GM18907 (cell line): ENCODE results near the gene SLC17A7.
A peak's percentile ranks its signal among the peaks of the same experiment; 100 is the strongest.
"Not testable (repeated sequence)": the region's sequence is repeated elsewhere in the genome, so short reads cannot be mapped to it uniquely, and the experiment has no call there.

Experiments
- ATAC-seq: cut with Tn5 transposase; IDR thresholded peaks from one replicate; pipeline ENCODE4 v1.9.1; 2021; ENCODE audit warnings: mild to moderate bottlenecking, moderate library complexity; ENCODE audit not compliant: unreplicated experiment

SLC17A7 gene

DNA sequence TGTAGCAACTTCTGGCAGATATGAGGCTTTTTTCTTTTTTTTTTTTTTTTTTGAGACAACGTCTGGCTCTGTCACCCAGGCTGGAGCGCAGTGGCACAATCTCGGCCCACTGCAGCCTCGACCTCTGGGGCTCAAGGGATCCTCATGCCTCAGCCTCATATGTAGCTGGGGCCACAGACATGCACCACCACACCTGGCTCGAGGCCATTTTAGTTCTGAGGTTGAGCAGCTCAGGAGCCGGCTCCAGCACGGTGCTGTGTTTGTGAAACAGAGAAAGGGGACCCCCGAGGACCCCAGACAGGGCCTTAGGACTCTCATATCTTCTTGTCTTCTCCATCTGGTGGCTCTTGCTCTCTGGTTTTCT, 29.3 kb upstream of the SLC17A7 start:
- ATAC-seq: no peak

DNA sequence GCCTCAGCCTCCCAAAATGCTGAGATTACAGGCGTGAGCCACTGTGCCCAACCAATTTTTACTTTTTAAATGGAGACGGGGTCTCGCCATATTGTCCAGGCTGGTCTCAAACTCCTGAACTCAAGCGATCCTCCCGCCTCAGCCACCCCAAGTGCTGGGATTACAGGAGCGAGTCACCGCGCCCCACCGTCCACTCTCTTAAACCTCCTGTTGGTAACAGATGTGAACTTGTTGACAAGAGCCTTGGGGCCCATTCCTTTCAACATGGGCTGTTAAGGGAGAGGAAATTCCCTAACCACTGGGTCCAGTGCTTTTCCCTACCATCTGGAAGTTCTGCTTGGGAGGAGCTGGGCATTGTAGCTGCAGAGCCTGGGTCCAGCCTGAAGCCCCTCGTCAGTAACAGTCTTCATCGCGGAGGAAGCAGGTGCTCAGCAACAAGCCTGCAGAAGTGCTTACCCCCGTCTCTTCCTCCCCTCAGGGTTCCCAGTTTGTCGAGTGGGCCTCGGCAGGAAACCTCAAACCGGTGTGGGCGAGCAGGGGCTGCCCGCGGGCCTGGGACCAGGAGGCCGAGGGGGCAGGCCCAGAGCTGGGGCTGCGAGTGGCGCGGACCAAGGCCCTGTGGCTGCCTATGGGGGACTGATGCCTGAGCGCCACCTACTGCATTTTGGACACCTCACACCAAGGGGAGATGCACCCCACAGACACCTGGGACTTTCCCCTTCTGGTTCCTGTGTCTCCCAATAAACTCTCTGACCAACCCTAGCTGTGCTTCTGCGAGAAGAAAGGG, 28.7 kb upstream of the SLC17A7 start:
- peak; percentile 48 for ATAC-seq

DNA sequence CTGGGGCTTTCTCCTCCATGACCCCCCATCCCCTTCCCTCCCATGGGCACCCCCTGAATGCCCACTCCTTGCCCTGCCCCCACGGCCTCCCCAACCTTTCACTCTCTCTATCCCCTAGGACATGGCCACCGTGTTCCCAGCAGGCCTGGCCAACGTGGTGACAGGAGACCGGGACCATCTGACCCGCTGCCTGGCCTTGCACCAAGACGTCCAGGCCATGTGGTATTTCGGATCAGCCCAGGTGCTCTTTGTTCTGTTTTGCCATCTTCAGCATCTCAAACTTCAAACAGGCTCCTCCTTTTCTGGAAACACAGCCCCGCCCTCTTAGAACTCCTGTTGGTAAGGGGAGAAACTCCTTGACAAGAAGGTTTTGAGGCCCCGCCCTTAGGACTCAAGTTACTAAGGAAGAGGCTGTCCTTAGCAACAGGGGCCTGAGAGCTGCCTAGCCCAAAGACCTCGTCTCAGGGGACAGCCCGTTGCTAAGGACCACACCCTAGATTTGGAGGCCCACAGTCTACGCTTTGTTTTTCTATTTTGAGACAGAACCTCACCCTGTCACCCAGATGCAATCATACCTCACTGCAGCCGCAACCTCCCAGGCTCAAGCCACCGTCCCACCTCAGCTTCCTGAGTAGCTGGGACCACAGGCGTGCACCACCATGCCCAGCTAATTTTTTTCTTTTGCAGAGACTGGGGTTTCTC, 27.6 kb upstream of the SLC17A7 start:
- ATAC-seq: peak; percentile 53

DNA sequence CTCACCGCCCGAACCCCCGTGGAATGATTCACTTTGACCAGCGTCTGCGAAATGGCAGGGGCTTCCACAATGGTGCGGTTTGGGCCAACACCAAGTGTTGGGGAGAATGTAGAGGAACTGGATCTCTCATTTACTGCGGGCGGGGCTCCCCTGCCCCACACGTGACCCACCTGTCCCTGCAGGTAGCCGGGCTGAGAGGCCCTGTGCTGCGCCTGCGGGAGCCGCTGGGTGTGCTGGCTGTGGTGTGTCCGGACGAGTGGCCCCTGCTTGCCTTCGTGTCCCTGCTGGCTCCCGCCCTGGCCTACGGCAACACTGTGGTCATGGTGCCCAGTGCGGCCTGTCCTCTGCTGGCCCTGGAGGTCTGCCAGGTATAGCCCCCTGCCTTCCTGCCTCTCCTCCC, 26.9 kb upstream of the SLC17A7 start:
- no peak for ATAC-seq

DNA sequence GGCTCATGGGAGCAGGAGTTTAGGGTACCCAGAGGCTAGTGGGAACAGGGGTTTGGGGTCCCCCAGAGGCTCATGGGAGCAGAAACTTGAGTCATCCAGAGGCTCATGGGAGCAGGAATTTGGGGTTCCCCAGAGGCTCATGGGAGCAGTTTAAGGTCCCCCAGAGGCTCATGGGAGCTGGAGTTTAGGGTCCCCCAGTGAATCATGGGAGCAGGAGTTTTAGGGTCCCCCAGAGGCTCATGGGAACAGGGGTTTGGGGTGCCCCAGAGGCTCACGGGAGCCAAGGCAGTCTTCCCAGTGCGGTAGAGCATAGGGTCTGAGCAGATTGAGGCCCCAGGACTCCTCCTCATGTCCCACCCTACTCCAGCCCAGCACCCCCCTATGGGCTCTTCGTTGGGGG, 24.0 kb upstream of the SLC17A7 start:
- ATAC-seq: no peak

DNA sequence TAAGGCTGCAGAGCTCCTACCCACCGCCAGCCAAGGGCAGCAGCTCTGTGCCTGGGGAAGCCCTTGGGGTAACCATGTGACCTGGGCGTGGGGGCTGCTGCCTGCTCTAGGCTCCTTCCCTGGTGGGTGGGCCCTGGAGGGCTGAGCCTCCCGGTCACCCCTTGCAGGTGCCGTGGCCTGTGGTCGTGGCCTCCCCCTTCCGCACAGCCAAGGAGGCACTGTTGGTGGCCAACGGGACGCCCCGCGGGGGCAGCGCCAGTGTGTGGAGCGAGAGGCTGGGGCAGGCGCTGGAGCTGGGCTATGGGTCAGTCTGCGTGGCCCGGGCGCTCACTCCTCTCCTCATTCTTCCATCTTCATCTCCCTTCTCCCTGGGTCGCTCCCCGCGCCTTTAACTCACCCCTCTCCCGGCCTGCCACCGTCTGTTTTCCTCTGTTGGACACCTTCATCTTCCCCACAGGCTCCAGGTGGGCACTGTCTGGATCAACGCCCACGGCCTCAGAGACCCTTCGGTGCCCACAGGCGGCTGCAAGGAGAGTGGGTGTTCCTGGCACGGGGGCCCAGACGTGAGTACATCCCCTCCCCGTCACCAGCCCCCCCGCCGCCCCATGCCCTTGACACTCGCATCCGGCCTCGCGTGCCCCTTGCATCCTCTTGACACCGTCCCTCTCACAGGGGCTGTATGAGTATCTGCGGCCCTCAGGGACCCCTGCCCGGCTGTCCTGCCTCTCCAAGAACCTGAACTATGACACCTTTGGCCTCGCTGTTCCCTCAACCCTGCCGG, 22.8 kb upstream of the SLC17A7 start:
- ATAC-seq: no peak

DNA sequence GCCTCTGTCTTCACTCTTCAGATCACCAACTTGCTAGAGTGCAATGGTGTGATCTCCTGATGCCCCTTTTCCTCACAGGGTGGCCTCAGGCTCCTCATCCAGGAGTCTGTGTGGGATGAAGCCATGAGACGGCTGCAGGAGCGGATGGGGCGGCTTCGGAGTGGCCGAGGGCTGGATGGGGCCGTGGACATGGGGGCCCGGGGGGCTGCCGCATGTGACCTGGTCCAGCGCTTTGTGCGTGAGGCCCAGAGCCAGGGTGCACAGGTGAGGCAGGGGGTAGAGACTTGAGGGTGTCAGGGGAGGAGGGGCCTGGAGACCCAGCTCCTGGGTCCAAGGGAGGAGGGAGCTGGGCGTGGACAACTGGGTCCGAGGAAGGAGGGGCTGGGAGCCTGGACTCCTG, 21.2 kb upstream of the SLC17A7 start:
- ATAC-seq: no peak

DNA sequence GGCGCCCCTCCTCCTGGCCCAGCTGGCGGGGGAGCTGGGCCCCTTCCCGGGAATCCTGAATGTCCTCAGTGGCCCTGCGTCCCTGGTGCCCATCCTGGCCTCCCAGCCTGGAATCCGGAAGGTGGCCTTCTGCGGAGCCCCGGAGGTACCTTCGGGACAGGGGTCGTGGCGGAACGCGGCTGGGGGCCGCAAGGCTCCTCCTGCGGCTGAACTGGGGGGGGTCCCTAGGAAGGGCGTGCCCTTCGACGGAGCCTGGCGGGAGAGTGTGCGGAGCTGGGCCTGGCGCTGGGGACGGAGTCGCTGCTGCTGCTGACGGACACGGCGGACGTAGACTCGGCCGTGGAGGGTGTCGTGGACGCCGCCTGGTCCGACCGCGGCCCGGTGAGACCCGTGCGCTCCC, 20.3 kb upstream of the SLC17A7 start:
- no peak for ATAC-seq

DNA sequence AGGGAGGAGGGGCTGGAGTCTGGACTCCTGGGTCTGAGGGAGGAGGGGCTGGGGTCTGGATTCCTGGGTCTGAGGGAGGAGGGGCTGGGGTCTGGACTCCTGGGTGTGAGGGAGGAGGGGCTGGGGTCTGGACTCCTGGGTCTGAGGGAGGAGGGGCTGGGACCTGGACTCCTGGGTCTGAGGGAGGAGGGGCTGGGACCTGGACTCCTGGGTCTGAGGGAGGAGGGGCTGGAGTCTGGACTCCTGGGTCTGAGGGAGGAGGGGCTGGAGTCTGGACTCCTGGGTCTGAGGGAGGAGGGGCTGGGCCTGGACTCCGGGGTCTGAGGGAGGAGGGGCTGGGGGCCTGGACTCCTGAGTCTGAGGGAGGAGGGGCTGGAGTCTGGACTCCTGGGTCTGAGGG, 19.8 kb upstream of the SLC17A7 start:
- ATAC-seq: not testable (repeated sequence)

DNA sequence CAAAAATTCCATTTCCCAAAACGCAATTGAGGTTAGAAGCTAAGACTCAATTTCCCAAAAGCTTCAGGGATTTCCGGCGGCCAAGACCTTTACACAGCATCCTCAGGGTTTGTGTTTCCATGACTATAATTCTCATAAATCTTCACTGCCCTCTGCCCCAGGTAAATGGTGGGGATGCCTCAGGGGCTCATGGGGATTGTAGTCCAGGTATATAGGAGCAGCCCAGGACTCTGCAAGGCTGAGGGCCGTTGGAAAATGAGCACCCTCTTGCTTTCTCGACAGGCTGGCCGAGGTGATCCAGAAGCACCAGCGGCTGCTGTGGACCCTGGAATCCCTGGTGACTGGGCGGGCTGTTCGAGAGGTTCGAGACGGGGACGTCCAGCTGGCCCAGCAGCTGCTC, 18.1 kb upstream of the SLC17A7 start:
- ATAC-seq: no peak

DNA sequence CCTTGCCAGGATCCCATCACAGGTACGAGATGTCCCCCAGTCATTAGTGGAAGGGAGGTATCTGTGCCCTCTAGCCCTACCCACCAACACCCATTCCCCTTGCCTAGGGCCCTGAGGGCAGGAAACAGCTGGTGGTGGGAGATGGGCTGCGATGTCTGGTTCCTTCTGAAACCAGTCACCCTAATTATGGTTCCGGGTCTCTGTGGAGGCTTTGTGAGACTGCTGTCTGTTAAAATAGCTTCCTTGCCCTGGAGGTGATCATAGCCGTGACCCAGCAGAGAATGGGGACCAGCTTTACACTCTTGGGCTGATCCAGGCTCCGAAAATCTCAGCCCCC, 17.2 kb upstream of the SLC17A7 start:
- no peak for ATAC-seq

DNA sequence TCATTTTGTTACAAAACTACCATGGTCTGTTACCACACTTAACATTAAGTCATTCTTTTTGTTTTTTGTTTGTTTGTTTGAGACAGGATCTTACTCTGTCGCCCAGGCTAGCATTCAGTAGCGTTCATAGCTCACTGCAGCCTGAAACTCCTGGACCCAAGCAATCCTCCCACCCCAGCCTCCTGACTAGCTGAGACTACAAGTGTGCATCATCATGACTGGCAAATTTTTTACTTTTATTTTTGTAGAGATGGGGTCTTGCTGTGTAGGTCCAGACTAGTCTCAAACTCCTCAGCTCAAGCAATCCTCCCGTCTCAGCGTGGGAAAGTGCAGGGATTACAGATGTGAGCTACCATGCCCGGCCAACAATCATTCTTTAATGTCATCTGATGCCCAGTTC, 15.0 kb upstream of the SLC17A7 start:
- ATAC-seq: no peak

DNA sequence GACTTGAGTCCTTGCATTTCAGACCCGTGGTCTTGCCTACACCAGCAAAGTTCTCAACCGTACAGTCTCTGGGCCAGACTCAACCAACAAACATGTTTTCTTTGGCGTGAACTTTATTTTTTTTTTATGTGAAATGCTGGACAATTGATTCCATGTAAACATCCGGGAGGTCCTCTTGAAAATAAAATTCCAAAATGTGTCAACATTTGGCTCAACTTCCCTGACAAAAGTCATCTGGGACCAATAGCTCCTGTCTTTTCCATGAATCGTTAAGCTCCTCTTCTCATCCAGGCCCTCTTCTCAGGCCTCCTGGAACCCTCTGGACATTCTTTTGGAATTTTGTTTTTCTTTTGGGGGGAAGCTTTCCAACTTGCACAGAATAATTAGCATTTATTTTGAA, 14.4 kb upstream of the SLC17A7 start:
- no peak for ATAC-seq

DNA sequence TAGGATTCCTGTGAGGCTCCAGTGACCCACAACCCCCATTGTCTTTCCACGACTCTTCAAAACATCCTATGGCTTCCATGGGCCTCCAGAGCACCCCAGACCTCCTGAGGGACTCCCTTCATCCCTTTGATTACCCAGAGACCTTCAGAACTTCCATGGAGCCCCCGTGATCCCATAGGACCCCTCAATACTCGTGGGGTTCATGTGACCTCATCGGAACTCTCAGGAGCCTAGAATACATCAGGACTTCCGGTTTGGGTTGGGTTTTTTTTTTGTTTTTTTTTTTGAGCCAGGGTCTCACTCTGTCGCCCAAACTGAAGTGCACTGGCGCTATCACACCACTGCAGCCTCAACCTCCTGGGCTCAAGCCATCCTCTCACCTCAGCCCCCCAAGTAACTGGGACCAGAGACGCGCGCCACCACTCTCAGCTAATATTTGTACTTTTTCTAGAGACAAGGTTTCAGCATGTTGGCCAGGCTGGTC, 12.5 kb upstream of the SLC17A7 start:
- ATAC-seq: peak; percentile 3

DNA sequence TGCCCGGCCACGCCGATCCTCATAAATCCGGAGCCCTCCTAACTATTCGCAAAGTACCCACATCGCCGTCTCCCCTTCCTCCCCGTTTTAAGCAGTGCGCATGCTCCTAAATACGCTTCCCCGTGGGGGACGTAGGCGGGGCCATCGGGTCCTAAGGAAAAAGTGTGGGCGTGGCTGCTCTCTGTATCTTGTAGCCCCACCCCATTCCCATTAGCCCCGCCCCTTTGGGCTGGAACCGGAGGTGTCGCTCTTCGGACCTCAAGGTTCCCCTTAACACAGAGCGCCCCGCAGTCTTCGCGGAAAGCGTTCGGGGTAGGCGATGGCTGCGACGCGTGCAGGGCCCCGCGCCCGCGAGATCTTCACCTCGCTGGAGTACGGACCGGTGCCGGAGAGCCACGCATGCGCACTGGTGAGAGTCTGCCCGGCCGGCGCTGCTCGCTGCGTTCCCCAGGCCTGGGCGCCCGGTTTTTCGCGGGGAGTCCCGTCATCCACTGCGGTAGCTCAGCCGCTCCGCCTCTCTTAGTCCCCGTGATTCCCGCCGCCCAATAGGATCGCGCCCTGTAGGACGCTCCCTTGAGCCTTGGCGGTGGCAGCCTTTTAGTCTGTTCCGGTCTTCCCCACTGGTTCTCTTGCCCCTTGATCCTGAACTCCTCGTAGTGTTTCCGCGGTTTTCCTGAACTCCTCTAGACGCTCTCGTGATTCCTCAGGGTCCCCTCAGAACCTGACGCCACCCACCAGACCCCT, 11.9 kb upstream of the SLC17A7 start, which contains the start of gene ALDH16A1:
TSS of gene ALDH16A1 (plus strand) at position 213 of the 744 bp plus-strand sequence. CDS start at position 320, 107 bp downstream.
- peak; percentile 81 for ATAC-seq

DNA sequence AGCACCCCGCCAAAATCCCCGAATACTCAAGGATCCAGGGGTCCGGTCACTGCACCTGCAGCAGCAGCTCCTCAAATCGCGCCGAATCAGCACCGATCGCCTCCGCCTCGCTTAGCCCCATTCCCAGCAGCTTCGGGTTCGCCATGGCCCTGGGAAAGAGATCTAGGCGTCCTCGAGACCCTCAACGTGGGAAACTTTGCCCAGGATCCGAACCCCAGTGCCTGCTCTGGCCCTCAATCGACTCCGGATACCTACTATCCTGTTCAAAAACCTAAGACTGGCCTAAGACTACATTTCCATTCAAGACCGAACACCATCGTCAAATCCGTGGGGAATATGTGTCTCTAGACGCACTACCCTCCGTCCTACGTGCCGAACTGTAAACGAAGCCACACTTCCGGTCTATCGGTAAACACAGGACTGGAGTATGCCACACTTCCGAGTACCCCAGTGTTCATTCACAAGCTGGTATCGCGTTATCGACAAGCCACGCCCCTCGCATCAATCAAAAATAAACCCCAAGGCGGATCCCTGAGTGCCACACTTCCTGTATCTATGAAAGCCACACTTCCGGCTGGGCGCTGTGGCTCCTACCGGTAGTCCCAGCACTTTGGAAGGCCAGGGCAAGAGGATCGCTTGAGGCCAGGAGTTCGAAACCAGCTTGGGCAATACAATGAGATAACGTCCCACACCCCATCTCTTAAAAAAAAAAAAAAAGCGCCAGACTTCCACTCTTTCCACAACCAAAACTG, 10.3 kb upstream of the SLC17A7 start, which contains the start of gene PIH1D1:
TSS of gene PIH1D1 (minus strand) at position 385 of the 752 bp plus-strand sequence. CDS start at position 145, 240 bp downstream.
- ATAC-seq: peak; percentile 59

DNA sequence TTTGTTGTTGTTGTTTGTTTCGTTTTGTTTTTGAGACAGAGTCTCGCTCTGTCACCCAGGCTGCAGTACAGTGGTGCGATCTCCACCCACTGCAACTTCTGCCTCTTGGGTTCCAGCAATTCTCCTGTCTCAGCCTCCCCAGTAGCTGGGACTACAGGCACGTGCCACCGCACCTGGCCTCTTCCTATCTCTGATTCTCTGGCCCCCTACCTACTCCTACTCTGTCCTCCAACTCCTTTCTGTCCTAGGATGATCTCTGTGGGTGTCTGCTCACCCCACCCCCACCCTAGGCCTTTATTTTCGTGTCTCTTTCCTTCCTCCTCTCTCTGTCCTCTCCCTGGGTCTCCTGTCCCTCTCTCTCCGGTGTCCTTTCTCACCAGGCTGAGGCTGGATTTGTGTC, 9.1 kb upstream of the SLC17A7 start:
- no peak for ATAC-seq

DNA sequence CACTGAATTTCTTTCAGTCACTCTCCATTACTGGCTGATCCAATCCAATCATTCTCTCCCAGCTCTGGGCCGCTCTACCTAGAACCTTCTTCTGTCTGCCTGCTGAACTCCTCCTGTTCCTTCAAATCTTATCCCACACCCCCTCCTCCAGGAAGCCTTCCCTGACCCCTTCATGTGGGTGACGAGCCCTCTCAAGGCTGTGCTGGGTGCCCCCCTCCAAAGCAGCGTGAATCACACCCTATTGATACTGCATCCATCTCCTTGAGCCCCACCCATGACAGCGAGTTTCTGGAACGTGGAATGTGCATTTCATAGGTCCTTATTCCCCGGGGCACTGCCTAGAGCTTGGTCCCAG, 7.1 kb upstream of the SLC17A7 start:
- no peak for ATAC-seq

DNA sequence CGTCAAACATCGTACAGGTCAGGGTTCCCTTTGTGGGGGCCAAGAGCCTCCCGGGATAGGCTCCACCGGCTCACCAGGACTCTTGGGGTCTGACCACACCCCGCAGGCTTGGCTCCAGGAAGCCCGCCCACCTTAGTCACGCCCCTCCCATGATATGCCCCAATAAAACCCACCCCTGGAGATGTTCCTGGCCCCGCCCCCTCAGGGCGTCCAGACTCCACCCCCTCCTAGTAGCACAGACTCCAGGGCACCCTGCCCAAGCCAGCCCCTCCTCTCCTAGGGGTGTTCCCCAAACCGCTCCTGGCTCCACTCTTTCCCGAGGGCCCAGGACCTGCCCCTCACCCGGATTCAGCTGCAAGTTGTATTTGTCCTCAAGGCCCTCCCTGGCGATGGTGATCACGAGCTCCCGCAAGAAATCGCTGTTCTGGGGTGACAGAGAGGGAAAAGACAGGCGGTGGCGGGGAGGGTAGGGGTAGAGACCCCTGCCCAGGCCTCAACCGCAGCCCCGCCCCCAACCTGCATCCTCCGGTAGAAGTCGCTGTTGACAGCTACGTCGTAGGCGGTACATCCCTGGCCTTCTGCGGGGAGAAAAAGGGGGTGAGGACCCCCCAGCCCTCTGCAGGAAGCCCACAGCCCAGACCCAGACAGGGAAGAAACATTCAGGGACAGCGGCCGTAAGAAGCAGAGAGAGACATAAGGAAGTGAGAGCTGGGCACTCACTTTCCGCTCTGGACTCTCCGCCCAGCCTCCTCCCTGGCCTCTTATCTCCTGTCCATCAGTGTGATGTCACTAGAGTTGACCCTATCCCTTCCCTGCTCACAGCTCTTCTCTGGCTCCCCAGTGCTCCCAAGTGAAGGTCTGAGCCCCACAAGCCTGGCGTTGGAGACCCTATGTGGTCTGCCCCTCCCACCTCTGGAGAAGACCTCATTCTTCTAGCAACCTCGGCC, 6.4 kb upstream of the SLC17A7 start:
- ATAC-seq: no peak
